ENCODE measurements around the gene SIX6.

The SIX6 gene

DNA sequence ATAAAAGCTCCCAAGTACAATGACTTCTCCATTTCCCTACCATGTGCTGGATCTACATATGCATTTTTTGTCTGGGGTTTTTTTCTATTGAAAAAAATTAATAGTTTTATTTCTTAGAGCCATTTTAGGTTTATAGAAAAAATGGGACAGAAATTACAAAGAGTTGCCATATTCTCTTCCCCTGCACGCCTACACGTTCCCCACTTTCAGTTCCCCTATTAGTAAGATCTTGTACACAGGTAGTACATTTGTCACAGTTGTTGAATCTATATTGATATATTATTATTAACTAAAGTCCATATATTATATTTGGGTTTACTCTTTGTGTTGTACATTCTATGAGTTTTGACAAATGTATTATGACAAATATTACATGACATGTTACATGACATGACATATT, 35.7 kb downstream of the SIX6 start:
- in situ Hi-C loops (cut with MboI; ENCODE audit: low pct_unique_long_range_greater_than_20kb, low sequenced_read_pairs, unreplicated experiment), result no loop called here
- no peak for DNase-seq (ENCODE audit: low spot score)
- TF ChIP-seq, protein P1, sequence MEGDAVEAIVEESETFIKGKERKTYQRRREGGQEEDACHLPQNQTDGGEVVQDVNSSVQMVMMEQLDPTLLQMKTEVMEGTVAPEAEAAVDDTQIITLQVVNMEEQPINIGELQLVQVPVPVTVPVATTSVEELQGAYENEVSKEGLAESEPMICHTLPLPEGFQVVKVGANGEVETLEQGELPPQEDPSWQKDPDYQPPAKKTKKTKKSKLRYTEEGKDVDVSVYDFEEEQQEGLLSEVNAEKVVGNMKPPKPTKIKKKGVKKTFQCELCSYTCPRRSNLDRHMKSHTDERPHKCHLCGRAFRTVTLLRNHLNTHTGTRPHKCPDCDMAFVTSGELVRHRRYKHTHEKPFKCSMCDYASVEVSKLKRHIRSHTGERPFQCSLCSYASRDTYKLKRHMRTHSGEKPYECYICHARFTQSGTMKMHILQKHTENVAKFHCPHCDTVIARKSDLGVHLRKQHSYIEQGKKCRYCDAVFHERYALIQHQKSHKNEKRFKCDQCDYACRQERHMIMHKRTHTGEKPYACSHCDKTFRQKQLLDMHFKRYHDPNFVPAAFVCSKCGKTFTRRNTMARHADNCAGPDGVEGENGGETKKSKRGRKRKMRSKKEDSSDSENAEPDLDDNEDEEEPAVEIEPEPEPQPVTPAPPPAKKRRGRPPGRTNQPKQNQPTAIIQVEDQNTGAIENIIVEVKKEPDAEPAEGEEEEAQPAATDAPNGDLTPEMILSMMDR (IDR thresholded peaks at IDR 0.05; ENCODE audit: extremely low read depth, insufficient read depth, missing control alignments), result no peak

DNA sequence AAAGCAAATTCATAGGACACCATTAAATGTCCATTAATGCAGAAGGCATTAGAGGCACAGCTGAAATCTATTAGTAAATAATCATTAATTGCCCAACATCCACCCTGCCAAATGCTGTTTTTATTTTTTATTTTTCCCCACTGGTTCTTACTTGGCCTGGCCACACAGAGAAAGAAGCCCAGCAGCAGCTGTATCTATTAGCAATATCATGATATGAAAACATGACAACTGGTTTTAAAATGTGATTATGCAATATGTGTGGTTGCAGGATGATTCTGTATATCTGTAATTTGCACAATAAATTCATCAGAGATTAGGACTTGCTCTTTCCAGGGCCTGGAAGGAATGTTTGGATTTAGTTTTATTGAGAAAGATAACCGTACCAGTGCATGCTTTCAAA, 44.9 kb downstream of the SIX6 start:
- TF ChIP-seq, protein P1 (IDR thresholded peaks at IDR 0.05; ENCODE audit: extremely low read depth, insufficient read depth, missing control alignments), result no peak
- in situ Hi-C loops (cut with MboI; ENCODE audit: low pct_unique_long_range_greater_than_20kb, low sequenced_read_pairs, unreplicated experiment), result loop anchor here (25.0 kb wide), 2 partner anchors 367 to 492 kb away; no protein-coding TSS in a partner anchor

DNA sequence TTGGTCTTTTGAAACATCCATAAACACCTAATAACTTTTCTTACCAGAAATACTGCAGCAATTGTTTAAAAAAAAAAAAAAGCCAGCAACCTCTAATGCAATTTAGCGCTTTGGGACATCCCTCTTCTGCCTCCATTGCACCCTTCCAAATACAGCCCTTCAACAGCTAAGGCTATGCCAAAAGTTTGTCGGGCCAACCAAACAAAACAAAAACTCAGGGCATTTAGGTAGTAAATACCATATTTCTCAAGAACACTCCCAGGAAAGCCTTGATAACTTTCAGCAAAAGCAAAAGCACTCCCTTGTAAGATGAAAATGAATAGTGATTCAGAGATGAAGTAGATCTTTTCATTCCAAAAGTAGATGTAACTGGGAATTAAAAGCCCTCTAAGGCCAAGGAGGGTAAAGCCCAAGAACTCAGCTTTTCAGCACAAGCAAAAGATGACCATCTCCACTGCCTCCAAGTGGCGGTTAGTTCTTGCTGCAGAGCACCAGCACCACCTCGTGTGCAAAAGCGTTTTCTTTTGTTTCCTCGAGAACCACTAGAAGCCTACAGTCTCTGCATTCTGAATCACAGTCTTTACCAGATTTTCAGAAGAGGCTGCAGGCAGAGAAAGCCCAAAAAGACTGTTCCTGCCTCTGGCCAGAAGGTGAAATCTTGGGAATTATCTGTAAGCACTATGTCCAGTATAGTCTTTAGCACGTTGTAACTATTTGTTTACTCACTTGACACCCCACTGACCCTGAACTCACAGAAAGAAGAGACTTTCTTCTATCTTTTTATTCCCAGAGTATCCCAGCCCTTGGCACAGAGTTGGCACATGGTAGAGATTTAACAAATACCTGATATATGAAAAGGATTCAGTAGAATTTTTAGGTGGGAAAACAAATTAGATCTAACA, 53.1 kb downstream of the SIX6 start:
- in situ Hi-C loops (cut with MboI; ENCODE audit: low pct_unique_long_range_greater_than_20kb, low sequenced_read_pairs, unreplicated experiment), result loop anchor here (10.0 to 25.0 kb wide), 3 partner anchors 227 to 500 kb away; no protein-coding TSS in a partner anchor
- peak; percentile 39 for DNase-seq (ENCODE audit: low spot score)

More for the DNA sequence above, 44.9 kb downstream of the SIX6 start:
- DNase-seq (ENCODE audit: low spot score), result no peak

More for the DNA sequence above, 53.1 kb downstream of the SIX6 start:
- TF ChIP-seq, protein P1 (IDR thresholded peaks at IDR 0.05; ENCODE audit: extremely low read depth, insufficient read depth, missing control alignments), result peak; percentile 82
